OCI-LY1 (cell line): ENCODE measurements around the gene TMCC1.
"Not testable (repeated sequence)": the region's sequence is repeated elsewhere in the genome, so short reads cannot be mapped to it uniquely, and the experiment has no call there.

Experiments
- H2AFZ ChIP-seq: fragments of 200-600 bp; sonication (generic), shearing (Covaris generic); 2 replicates; pipeline ENCODE4 v1.6.0; 2014; ENCODE audit warnings: antibody characterized with exemption, mild to moderate bottlenecking, low read length
- H3F3A ChIP-seq: fragments of 200-600 bp; sonication (generic), shearing (Covaris generic); 2 replicates; pipeline ENCODE4 v1.6.0; 2014; ENCODE audit warnings: mild to moderate bottlenecking, antibody characterized with exemption, low read length, moderate library complexity; ENCODE audit not compliant: insufficient read depth
- H3K27ac ChIP-seq: fragments of 200-600 bp; sonication (generic); 2 replicates; pipeline ENCODE4 v1.5.1; 2014; ENCODE audit warnings: low read length, mixed run types, mild to moderate bottlenecking, low read depth; ENCODE audit not compliant: poor library complexity, severe bottlenecking
- H3K27me3 ChIP-seq: fragments of 200-600 bp; sonication (generic); 2 replicates; pipeline ENCODE4 v1.6.0; 2014; ENCODE audit warnings: antibody characterized with exemption, mild to moderate bottlenecking, low read length, moderate library complexity; ENCODE audit not compliant: insufficient read depth
- H3K36me3 ChIP-seq: fragments of 200-600 bp; sonication (generic); 2 replicates; pipeline ENCODE4 v1.6.1; 2014; ENCODE audit warnings: mild to moderate bottlenecking, antibody characterized with exemption, low read length, moderate library complexity, mixed read lengths; ENCODE audit not compliant: insufficient read depth
- H3K4me1 ChIP-seq: fragments of 200-600 bp; sonication (generic); 2 replicates; pipeline ENCODE4 v1.5.1; 2014; ENCODE audit warnings: mild to moderate bottlenecking, low read length, moderate library complexity; ENCODE audit not compliant: insufficient read depth, severe bottlenecking
- H3K4me2 ChIP-seq: fragments of 200-600 bp; sonication (generic), shearing (Covaris generic); 2 replicates; pipeline ENCODE4 v1.6.1; 2014; ENCODE audit warnings: low read length
- H3K4me3 ChIP-seq: fragments of 200-600 bp; sonication (generic); 2 replicates; pipeline ENCODE4 v1.5.1; 2014; ENCODE audit warnings: low read length, low read depth, mild to moderate bottlenecking, mixed read lengths; ENCODE audit not compliant: poor library complexity, severe bottlenecking
- H3K79me2 ChIP-seq: fragments of 200-600 bp; shearing (Covaris generic); 2 replicates; pipeline ENCODE4 v1.6.1; 2016; ENCODE audit warnings: mixed run types, low read length, mixed read lengths; ENCODE audit not compliant: insufficient read depth
- H3K9ac ChIP-seq: fragments of 200-600 bp; sonication (generic), shearing (Covaris generic); 2 replicates; pipeline ENCODE4 v1.6.1; 2014; ENCODE audit warnings: mild to moderate bottlenecking, low read length, mixed read lengths
- H3K9me2 ChIP-seq: fragments of 200-600 bp; sonication (generic), shearing (Covaris generic); 2 replicates; pipeline ENCODE4 v1.6.1; 2014; ENCODE audit warnings: low read depth, mild to moderate bottlenecking, low read length, mixed read lengths
- H3K9me3 ChIP-seq: fragments of 200-600 bp; shearing (Covaris generic); 2 replicates; pipeline ENCODE4 v1.6.1; 2014; ENCODE audit warnings: low read length, mixed read lengths
- H4K20me1 ChIP-seq: fragments of 200-600 bp; sonication (generic), shearing (Covaris generic); 2 replicates; pipeline ENCODE4 v1.6.0; 2016; ENCODE audit warnings: mild to moderate bottlenecking, low read length; ENCODE audit not compliant: insufficient read depth
- EZH2 ChIP-seq: fragments of 200-600 bp; sonication (generic), shearing (Covaris generic); IDR thresholded peaks from 2 replicates; pipeline ENCODE4 v1.8.0; 2017; ENCODE audit warnings: borderline replicate concordance, mixed run types, mild to moderate bottlenecking, antibody characterized with exemption, low read length, moderate library complexity, mixed read lengths
- TF ChIP-seq, protein P1 (sequence below): fragments of 200-600 bp; sonication (generic), shearing (Covaris generic); IDR thresholded peaks from 2 replicates; pipeline ENCODE4 v1.5.1; 2017; ENCODE audit warnings: mild to moderate bottlenecking, antibody characterized with exemption, low read length, moderate library complexity, mixed read lengths

Gene TMCC1

DNA sequence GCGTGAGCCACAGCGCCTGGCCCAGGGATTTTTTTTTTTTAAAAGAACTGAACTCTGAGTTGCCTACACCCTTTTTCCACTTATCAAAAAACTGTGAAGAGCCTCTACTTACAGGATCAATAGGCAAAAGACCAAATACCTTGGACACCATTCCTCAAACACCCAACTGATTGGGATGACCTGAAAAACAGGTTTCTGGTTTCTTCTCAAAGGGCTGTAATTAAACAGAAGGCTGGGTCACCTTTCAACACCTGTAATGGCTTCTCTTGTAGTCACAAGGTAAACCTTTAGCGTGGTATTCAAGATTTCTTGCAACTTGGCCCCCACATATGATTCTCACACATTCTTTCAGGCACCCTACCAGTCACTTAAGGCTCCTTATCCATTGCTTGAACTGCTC is 248.7 kb downstream of the TMCC1 start:
- Histone ChIP-seq H3K4me3 (no peak overlapping the region), H3K9me2 (no peaks in the 10 kb centered on the region), H3K9me3 (no peaks in the 10 kb centered on the region), H2AFZ (no peak overlapping the region), H3K36me3 (0 out of 2 replicates have a peak, but pooled peaks cover 2% of the 10 kb centered on the region), H4K20me1 (no peaks in the 10 kb centered on the region), H3K4me2 (no peak overlapping the region), H3K4me1 (no peaks in the 10 kb centered on the region), H3K27me3 (no peaks in the 10 kb centered on the region), H3K79me2 (no peaks in the 10 kb centered on the region), H3K9ac (no peak overlapping the region), H3F3A (no peaks in the 10 kb centered on the region), H3K27ac (no peak overlapping the region)
- TF ChIP-seq, protein P1, sequence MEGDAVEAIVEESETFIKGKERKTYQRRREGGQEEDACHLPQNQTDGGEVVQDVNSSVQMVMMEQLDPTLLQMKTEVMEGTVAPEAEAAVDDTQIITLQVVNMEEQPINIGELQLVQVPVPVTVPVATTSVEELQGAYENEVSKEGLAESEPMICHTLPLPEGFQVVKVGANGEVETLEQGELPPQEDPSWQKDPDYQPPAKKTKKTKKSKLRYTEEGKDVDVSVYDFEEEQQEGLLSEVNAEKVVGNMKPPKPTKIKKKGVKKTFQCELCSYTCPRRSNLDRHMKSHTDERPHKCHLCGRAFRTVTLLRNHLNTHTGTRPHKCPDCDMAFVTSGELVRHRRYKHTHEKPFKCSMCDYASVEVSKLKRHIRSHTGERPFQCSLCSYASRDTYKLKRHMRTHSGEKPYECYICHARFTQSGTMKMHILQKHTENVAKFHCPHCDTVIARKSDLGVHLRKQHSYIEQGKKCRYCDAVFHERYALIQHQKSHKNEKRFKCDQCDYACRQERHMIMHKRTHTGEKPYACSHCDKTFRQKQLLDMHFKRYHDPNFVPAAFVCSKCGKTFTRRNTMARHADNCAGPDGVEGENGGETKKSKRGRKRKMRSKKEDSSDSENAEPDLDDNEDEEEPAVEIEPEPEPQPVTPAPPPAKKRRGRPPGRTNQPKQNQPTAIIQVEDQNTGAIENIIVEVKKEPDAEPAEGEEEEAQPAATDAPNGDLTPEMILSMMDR, result no peak
- TF ChIP-seq EZH2, result no peak

DNA sequence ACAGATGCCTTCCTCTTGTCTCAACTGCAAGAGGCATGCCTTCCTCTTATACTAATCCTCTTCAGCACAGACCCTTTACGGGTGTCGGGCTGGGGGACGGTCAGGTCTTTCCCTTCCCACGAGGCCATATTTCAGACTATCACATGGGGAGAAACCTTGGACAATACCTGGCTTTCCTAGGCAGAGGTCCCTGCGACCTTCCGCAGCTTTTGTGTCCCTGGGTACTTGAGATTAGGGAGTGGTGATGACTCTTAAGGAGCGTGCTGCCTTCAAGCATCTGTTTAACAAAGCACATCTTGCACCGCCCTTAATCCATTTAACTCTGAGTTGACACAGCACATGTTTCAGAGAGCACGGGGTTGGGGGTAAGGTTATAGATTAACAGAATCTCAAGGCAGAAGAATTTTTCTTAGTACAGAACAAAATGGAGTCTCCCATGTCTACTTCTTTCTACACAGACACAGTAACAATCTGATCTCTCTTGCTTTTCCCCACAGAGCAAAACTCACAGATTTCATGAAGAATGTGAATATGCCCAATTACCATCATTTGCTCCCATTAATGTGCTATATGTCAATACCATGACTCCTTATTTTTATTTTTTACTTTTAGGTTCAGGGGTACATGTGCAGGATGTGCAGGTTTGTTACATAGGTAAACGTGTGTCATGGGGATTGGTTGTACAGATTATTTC is 251.8 kb downstream of the TMCC1 start:
- not testable (repeated sequence) for H3K27ac ChIP-seq, H3K27me3 ChIP-seq, H3K9me3 ChIP-seq, H3F3A ChIP-seq, H3K79me2 ChIP-seq, H2AFZ ChIP-seq, H3K4me3 ChIP-seq, H3K4me2 ChIP-seq, H3K9ac ChIP-seq, H3K9me2 ChIP-seq, H3K36me3 ChIP-seq, H4K20me1 ChIP-seq, H3K4me1 ChIP-seq

GRCh38 chr3:129640985-129641384 is 252.5 kb downstream of the TMCC1 start:
- not testable (repeated sequence) for H3K4me1 ChIP-seq, H3K9me3 ChIP-seq, H4K20me1 ChIP-seq, H3K27ac ChIP-seq, H3K36me3 ChIP-seq, H3K4me3 ChIP-seq, H3K9ac ChIP-seq, H3F3A ChIP-seq, H3K9me2 ChIP-seq, H3K27me3 ChIP-seq, H3K79me2 ChIP-seq, H3K4me2 ChIP-seq, H2AFZ ChIP-seq

GRCh38 chr3:129638481-129638880 is 255.0 kb downstream of the TMCC1 start:
- H3F3A ChIP-seq, result no peaks in the 10 kb centered on the region
- no peak overlapping the region for H2AFZ ChIP-seq
- no peaks in the 10 kb centered on the region for H4K20me1 ChIP-seq
- no peaks in the 10 kb centered on the region for H3K4me1 ChIP-seq
- H3K27me3 ChIP-seq, result 0 out of 2 replicates have a peak, but pooled peaks cover 11% of the 10 kb centered on the region
- no peak overlapping the region for H3K4me3 ChIP-seq
- H3K4me2 ChIP-seq, result no peak overlapping the region
- TF ChIP-seq, protein P1, result no peak
- no peak for TF ChIP-seq EZH2
- H3K27ac ChIP-seq, result no peak overlapping the region
- no peaks in the 10 kb centered on the region for H3K79me2 ChIP-seq
- H3K9me2 ChIP-seq, result no peaks in the 10 kb centered on the region
- peaks cover 13% of the 10 kb centered on the region for H3K9me3 ChIP-seq
- H3K9ac ChIP-seq, result no peak overlapping the region
- H3K36me3 ChIP-seq, result no peaks in the 10 kb centered on the region; the same call in 1 of the 2 replicates
